Renal cortex interstitium (tissue), 15 donors: Measurements from ENCODE around the gene TRIM24. TPM values are rescaled to one million over a fixed set of nuclear protein-coding genes. Genes with fewer than 3 reads are reported as not detected.
"Not testable (repeated sequence)": the region's sequence is repeated elsewhere in the genome, so short reads cannot be mapped to it uniquely, and the experiment has no call there.

Experiments used
- DNase-seq, 11 donors: peaks; one replicate each; pipeline ENCODE4 v3.0.0-alpha.2; 2013; ENCODE audit warnings: low read depth in 9 of 11, low spot score in 4 of 11; ENCODE audit errors: extremely low read depth in 1 of 11
- long read RNA-seq, 16 experiments: transcript quantifications; one replicate each; lab custom pipeline, GENCODE V29; 2026
- polyA plus RNA-seq, 3 donors: library from polyadenylated mRNA; unstranded; fragments of 120-200 nt; gene quantifications; one replicate each; pipeline ENCODE4 v1.2.1, GENCODE V29; 2013; ENCODE audit not compliant: insufficient read length in 3 of 3

TRIM24 gene
- 10 to 100 TPM; 49.3 to 69.1 (median 64.2) TPM for polyA plus RNA-seq
- long read RNA-seq, donor 1, partial matches to known transcripts, result 6 of 6 reads
- long read RNA-seq, donor 1, other reads (novel, unspliced or antisense), result 0 of 6 reads
- long read RNA-seq, donor 2, full-length matches to known transcripts, result 2 of 25 reads
- long read RNA-seq, donor 2, partial matches to known transcripts, result 23 of 25 reads
- long read RNA-seq, donor 2, other reads (novel, unspliced or antisense), result 0 of 25 reads
- long read RNA-seq, donor 3, full-length matches to known transcripts, result 5 of 5 reads
- long read RNA-seq, donor 3, partial matches to known transcripts, result 0 of 5 reads
- long read RNA-seq, donor 3, other reads (novel, unspliced or antisense), result 0 of 5 reads
- long read RNA-seq, donor 4, full-length matches to known transcripts, result 2 of 2 reads
- long read RNA-seq, donor 4, partial matches to known transcripts, result 0 of 2 reads
- long read RNA-seq, donor 4, other reads (novel, unspliced or antisense), result 0 of 2 reads
- long read RNA-seq, donor 5, result 0 reads
- long read RNA-seq, donor 6, full-length matches to known transcripts, result 2 of 16 reads
- long read RNA-seq, donor 6, partial matches to known transcripts, result 14 of 16 reads
- long read RNA-seq, donor 6, other reads (novel, unspliced or antisense), result 0 of 16 reads
- long read RNA-seq, donor 7, partial matches to known transcripts, result 24 of 25 reads
- long read RNA-seq, donor 7, other reads (novel, unspliced or antisense), result 0 of 25 reads
- long read RNA-seq, donor 8, result 0 reads
- long read RNA-seq, donor 9, full-length matches to known transcripts, result 3 of 3 reads
- long read RNA-seq, donor 9, partial matches to known transcripts, result 0 of 3 reads
- long read RNA-seq, donor 9, other reads (novel, unspliced or antisense), result 0 of 3 reads
- long read RNA-seq, donor 10, full-length matches to known transcripts, result 1 of 1 reads
- long read RNA-seq, donor 10, partial matches to known transcripts, result 0 of 1 reads
- long read RNA-seq, donor 10, other reads (novel, unspliced or antisense), result 0 of 1 reads
- long read RNA-seq, donor 11, full-length matches to known transcripts, result 5 of 5 reads
- long read RNA-seq, donor 11, partial matches to known transcripts, result 0 of 5 reads
- long read RNA-seq, donor 11, other reads (novel, unspliced or antisense), result 0 of 5 reads
- long read RNA-seq, donor 12, full-length matches to known transcripts, result 2 of 2 reads
- long read RNA-seq, donor 12, partial matches to known transcripts, result 0 of 2 reads
- long read RNA-seq, donor 12, other reads (novel, unspliced or antisense), result 0 of 2 reads
- long read RNA-seq, donor 13, result 0 reads
- long read RNA-seq, donor 14, full-length matches to known transcripts, result 2 of 2 reads
- long read RNA-seq, donor 14, partial matches to known transcripts, result 0 of 2 reads
- long read RNA-seq, donor 14, other reads (novel, unspliced or antisense), result 0 of 2 reads
- long read RNA-seq, donor 15, full-length matches to known transcripts, result 2 of 2 reads
- long read RNA-seq, donor 15, partial matches to known transcripts, result 0 of 2 reads
- long read RNA-seq, donor 15, other reads (novel, unspliced or antisense), result 0 of 2 reads
- long read RNA-seq, donor 16, full-length matches to known transcripts, result 13 of 44 reads
- long read RNA-seq, donor 16, partial matches to known transcripts, result 31 of 44 reads
- long read RNA-seq, donor 16, other reads (novel, unspliced or antisense), result 0 of 44 reads

DNA sequence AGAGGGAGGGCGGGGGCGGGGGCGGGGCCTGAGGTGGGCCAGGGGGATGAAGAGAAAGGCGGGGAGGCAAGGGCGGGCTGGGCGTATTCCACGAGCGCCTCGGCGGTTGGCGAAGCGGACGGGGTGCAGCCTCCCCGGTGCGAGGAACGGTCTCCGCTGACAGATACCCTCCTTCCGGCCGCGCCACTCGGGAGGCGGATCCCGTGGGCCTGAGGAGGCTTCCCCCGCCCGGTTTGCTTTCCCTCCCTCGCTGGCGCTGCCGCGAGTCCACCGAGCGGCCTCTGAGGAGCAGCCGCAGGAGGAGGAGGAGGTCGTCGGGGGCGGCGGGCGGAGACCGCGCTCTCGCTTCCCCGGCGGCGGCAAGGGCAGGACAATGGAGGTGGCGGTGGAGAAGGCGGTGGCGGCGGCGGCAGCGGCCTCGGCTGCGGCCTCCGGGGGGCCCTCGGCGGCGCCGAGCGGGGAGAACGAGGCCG, at the start of gene TRIM24:
TRIM24 (plus strand) TSS at position 84 of the 473 bp plus-strand sequence; CDS start at position 374, 290 bp downstream.
- DNase-seq, result peak in 1 of 11 donors; percentile 91

DNA sequence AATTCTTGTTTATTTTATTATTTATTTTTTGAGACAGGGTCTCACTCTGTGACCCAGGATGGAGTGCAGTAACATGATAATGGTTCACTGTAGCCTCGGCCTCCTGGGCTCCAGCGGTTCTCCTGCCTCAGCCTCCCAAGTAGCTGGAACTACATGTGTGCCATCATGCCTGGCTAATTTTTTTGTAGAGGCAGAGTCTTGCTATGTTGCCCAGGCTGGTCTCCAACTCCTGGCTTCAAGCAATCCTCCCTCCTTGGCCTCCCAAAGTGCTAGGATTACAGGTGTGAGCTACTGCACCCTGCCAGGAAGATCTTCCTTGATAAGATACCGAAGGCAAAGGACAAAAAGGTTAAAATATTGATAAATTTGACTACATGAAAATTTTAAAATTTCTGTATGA, 48.0 kb upstream of the TRIM24 start:
- not testable (repeated sequence) for DNase-seq

DNA sequence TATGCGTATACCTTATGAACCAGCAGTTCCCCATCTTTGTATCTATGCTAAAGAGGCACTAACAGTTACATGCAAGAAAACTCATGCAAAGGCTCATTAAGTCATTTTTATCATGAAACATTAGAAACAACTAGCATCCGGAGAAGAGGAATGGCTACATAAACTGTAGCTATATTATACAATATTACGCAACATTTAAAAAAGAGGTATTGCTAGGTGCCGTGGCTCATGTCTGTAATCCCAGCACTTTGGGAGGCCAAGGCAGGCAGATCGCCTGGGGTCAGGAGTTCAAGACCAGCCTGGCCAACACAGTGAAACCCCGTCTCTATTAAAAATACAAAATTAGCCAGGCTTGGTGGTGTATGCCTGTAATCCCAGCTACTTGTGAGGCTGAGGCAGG, 47.1 kb upstream of the TRIM24 start:
- not testable (repeated sequence) for DNase-seq

DNA sequence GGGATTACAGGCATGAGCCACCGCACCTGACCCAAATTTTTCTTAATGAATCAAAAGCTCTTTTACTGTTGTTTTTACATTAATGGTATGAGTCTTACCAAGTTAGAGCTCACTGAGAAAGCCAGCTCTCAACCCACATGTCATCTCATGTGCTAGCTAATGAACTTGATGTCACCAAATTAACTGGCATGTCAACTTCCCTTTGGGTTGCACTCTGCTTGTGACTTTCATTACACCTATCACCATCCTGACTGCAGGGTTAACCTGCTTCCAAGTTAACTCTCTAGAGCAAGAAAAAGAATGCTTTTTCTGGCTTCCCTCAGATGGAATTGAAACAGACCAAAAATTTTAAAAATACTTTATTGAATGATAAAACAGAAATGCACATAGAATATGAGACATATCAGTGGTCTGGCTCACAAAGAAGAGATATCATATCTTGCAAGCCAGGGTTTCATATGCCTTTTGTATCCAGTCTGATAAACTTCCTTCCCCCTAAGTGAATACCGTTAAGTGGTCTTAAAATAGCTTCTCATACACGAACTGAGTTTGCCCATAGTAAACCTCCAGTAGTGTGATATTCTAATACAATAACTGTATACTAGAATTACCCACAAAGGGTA, 42.9 kb upstream of the TRIM24 start:
- DNase-seq, result no peak

DNA sequence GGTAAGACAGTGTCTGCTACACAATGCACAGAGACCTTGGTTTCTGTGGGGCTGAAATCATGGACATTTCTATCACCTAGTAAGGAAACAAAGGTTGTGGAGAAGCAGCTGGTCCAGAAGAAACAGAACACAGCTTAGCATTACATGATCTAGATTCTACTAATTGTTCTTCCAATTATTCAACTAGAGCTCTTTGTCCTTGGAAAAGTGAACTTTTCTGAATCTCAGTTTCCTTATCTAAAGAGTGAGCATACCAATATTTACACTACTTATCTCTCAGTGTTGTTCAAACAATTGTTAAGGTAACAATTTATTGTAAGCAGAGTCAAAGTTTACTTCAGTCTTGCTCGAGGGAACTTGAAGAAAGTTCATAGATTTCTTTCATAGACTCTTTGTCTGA, 42.3 kb upstream of the TRIM24 start:
- no peak for DNase-seq

DNA sequence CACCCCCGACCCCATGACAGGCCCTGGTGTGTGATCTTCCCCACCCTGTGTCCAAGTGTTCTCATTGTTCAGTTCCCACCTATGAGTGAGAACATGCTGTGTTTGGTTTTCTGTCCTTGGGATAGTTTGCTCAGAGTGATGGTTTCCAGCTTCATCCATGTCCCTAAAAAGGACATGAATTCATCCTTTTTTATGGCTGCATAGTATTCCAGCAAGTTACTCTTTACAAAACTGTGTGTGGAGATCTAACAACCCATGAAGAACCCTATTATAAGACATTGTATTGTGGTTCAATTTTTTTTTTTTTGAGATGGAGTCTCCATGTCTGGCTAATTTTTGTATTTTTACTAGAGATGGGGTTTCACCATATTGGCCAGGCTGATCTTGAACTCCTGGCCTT, 41.7 kb upstream of the TRIM24 start:
- DNase-seq, result not testable (repeated sequence)

DNA sequence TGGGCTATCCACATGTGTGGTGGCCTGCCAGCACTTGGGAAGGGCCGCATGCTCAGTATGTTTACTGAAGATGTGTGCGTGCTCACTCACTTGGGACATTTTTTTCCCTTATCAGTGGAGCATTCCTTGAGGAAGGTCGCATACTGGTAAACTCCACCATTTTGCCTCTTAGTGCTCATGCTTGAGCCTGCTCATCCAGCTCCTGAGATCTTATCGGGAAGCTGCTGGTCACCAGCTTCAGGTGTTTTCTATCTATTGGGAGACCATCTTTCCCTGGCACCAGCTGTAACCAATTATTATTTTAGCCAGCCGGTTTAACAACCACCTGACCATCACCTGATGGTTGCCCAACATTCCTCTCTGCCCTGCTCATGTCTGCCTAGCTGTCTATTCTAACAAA, 35.0 kb upstream of the TRIM24 start:
- DNase-seq, result no peak

DNA sequence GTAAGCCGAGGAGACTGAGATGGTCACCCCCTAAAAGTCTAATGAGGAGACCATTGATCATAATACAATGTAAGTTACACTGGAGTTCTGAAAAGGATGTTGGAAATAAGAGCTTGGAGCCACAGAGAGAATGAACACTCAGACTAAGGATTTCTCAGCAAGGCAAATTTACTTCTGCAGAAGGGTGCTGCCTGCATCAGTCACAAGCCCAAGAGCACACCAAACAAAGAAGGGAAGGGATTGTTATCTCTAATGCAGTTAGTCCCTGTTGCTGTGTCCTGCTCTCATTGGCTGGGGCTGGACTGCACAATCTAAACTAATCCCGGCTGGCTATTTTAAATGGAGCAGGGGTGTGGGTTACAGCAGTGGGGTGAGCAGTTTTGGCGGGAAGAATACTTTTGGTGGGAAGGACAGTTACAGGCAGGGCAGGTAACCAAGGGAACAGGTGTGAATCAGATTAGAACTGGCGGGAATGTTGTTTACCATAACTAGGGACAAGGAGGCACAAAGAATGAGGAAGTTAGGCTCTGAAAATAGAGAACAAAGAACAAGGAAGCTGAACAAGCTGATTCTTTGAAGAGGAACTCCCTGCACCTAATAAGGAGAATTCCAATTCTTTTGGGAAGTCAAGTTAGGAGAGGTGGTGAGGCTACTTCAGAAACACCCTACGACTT, 30.3 kb upstream of the TRIM24 start:
- DNase-seq, result no peak

DNA sequence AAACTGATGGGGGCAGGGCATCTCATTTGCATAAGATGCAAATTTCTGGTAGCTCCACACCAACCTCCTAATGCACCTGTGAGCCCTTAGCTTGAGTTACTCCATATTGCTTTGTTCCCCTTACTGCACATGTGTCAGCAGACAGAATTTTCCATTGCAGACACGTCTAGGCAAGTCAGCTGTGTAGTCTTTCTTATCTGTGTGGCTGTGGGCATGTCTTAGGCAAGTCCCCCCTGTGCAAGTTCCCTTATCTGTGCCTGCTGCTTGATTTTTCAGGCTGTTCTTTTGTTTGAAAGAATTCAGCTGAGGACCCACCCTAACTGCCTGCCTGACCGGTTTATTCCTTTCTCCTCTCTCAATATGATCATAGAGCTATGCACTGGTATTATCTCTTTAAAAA, 28.5 kb upstream of the TRIM24 start:
- no peak for DNase-seq

DNA sequence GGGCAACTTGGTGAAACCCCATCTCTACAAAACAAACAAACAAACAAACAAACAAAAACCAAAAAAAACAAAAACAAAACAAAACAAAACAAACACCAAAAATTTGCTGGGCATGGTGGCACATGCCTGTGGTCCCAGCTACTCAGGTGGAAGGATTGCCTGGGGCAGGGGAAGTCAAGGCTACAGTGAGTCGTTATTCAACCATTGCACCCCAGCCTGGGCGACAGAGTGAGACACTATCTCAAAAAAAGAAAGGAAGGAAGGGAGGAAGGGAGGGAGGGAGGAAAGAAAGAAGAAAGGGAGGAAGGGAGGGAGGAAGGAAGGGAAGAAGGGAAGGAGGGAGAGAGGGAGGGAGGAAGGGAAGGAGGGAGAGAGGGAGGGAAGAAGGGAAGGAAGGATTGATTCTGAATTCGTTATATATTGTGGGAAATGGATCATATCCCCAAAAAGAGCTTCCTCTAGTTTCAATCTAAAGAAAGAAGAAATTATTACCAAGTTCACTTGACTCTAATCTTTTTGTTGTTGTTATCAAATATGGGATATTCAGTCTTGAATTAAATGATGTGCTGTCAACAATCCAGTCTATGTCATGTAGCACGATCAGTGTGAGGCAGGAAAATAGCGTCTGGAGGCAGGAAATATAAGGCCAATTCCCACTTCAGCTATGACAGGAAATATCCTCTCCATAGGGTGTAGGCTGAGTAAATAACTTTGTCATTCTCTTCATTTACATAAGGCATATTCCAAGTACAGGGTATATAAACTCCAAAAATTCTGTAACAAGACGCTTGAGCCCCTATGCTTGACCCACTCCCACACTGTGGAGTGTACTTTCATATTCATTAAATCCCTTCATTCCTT, 26.2 kb upstream of the TRIM24 start:
- DNase-seq, result no peak

DNA sequence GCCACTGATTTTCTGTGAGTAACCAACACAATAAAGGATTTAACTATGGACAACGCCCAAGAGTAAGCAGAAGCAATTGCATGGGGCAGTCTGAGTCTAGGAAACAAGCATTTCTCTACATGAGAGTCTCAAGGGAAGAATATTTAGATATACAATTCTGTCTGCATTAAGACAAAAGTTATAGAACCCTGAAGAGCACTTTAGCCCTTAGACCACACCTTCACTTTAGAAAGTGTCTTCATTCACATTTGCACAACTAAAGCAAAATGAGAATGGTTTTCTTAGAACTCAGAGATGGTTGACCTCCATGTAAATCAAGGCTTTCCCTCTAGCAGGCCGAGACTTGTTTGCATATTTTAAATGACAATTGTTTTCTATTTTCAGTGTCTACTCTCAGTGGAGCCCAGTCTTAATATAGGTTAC, 25.5 kb upstream of the TRIM24 start:
- no peak for DNase-seq

DNA sequence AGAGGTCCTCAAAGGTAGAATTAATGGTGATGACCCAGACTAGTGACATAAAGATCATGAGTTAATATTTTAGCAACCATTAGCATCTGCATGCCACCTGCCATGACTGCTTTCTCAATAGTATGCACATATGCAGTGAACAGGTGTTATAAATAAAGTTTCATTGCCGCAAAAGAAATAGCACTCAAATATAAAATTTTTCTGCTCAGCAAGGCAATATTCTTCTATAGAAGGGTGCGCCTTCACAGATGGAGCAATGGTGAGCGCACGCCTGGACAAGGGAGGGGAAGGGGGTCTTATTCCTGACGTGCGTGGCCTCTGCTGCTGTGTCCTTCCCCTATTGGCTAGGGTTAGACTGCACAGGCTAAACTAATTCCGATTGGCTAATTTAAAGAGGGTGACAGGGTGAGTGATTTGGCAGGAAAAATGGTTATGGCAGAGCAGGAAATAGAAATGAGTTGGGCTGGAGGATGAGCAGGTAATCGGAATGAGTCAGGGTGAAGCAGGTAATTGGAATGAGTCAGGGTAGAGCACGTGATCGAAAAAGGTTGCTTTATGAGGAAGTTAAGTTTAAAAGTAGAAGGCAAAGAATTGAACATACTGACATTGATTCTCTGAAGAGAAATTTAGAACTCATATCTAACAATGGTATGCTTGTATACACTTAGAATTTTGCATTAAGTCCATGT, 24.7 kb upstream of the TRIM24 start:
- no peak for DNase-seq

DNA sequence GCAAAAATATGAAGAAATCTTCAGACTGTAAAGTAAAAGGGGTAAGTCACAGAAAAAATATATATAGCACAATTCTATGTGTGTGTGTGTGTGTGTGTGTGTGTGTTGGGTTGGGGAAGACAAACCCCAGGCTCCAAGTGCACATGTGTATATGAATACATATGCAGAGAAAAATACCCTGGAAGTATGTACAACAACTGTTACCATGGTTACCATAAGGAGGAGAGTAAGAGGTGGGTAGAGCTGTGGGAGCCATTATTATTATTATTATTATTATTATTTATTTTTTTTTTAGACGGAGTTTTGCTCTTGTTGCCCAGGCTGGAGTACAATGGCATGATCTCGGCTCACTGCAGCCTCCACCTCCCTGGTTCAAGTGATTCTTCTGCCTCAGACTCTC, 23.7 kb upstream of the TRIM24 start:
- DNase-seq, result no peak

DNA sequence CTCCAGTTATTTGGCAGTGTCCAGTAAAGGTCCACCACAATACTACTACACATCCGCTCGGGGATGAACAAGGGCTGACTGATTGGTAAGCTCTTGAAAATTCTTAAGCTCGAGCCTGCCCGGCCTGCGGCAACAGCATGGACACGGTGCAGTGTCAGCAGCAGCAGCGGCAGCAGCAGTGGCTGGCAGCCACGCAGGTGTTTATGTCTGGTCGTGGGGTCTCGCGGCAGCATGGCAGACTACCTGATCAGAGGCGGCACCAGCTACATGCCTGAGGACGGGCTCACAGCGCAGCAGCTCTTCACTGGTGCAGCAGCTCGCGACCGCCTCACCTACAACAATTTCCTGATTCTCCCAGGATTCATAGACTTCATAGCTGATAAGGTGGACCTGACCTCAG, 19.6 kb upstream of the TRIM24 start:
- DNase-seq, result no peak

DNA sequence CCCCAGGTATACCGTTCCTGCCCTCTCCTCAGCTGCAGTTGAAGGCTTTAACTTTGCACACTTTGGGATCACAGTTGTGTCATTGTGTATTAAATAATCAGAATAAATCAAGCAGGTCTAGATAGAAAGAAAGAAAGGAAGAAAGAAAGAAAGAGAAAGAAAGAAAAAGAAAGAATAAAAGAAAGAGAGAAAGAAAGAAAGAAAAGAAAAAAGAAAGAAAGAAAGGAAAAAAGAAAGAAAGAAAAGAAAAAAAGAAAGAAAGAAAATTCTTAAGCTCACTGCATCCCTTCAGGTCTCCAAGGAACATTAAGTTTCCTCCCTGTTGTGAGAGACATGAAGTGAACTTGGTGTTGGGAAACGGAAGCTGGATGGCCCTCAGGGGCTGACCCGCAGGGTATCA, 17.2 kb upstream of the TRIM24 start:
- no peak for DNase-seq

DNA sequence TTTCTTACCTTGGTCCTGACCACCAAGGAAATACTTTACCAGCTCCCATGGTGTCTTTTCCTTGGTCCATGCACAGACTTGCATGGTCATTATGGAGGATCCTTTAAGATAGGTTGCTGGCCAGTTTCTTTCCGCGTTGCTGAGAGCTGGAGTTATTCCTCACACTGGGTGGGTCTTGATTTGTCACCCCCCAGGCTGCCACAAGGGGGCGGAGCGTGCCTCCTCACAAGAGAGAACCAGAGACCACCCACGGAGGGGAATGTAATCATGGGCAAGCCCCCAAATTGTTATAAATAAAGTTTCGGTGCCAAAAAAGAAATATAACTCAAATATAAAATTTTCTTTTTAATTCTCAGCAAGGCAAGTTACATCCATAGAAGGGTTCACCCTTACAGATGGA, 10.5 kb upstream of the TRIM24 start:
- no peak for DNase-seq
